HG03108 (cell line): ENCODE results near the gene ZNF184.

Source experiments
- ATAC-seq: cut with Tn5 transposase; IDR thresholded peaks from one replicate; pipeline ENCODE4 v1.9.1; 2021; ENCODE audit warnings: moderate library complexity; ENCODE audit not compliant: unreplicated experiment

The ZNF184 gene

DNA sequence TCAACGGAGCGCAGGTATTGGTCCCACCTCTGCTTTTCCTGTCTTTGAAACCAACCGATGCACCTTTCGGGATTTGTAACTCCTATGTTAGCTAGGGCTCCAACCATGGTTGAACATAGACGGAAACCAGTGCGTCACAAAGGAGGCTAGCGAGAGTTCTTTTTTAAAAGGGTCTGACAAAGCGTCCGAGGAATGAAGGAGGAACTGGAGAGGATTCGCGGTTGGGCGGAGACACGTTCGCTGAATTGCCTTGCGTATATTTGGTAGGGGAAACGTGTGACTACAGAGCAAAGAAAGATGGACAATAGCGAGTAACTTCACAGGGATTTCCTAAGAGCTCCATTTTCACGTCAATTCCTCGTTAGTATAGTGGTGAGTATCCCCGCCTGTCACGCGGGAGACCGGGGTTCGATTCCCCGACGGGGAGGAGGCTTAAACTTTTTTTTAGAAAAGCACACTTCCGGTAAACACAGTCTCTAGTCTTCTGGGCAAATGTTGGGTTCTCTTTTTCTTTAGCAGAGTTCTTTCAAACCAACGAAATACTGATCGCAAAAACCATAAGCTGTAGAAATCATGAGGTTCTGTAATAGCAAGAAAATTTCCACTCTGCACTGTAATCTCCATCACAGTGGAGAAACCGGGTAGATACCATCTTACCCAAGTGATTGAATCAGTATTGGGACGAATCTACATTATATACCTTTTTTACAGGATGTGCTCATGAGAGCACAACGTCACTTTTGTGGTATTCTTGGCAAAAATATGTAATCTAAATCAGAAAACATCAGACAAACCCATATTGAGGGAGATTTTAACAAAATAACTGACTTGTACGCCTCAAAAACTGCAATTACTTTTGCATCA is 6.6 kb upstream of the ZNF184 start:
- ATAC-seq: peak; percentile 48

DNA sequence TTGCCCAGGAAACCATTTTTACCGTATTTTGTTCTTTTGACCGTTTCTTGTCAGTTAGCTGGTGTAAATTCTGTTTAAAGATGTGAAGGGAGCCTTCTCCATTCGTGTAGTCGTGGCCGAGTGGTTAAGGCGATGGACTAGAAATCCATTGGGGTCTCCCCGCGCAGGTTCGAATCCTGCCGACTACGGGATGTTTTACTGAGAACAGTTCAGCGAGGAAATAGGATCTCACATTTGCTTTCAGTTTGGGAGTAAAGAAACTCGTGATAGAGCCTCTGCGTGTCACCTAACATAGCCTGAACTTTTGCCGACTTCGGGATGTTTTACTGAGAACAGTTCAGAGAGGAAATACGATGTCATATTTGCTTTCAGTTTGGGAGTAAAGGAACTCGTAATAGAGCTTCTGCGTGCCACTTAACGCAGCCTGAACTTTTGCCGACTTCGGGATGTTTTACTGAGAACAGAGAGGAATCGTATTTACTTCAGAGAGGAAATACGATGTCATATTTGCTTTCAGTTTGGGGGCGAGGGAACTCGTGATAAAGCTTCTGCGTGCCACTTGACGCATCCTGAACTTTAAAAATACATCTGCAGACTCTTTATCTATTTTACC is 5.9 kb upstream of the ZNF184 start:
- peak; percentile 48 for ATAC-seq

GRCh38 chr6:27478141-27478705 is 5.3 kb upstream of the ZNF184 start:
- ATAC-seq: peak; percentile 11

DNA sequence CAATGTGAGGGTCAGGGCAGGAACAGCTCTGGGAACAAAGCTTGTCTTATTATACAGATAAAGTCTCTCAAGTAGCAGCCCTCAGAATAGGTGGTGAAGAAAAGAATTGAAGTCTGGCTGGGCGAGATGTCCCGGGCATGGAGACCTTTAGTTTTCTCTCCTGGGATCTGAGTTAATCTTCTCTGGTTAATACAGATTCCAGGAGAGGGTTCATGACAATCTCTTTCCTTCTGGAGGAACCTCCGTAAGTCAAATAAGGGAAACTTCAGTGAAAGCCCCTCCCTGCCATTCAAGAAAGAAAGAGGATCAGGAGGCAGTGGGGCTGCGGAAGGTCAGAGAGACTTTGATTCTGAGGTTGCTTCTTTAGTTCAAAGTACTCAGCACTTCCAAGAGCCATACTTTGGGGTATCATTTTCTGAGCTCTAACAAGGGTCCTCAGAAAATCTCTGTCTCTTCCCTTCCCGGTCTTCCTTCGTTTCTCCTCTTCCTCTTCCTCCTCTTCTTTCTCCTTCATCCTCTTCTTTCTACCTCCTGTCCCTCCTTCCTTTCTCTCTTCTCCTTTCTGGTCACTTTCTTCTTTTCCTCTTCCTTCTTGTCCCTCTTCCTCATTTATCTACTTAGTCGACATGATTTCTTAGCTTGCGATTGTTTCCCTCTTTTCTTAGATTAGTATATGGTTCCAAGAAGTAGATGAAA is 4.6 kb upstream of the ZNF184 start:
- no peak for ATAC-seq

GRCh38 chr6:27476090-27476489 is 3.2 kb upstream of the ZNF184 start:
- no peak for ATAC-seq

DNA sequence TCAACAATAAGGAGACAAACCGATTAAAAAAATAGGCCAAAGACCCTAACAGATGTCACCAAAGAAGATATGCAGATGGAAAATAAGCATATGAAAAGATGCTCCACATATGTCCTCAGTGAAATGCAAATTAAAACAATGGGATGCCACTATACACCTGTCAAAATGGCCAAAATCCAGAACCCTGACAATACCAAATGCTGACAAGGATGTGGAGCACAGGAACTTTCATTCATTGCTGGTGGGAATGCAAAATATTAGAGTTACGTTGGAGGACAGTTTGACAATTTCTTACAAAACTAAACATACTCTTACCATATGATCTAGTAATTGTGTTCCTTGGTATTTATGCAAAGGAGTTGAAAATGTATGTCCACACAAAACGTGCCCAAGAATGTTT is 1.8 kb upstream of the ZNF184 start:
- ATAC-seq: no peak

DNA sequence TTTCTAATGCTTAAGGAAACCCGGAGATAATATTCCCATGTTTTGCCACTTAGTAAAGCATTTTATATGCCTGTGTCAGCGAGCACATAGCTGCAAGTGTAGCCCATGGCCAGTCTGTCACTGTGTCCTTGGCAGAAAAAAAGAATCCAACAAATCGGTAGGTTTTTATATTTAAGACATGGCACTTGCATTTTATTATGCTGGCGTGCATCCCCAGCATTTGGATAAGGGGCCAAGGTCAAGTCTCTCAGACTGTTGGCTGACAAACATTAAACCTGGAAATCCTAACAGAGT is 1.2 kb upstream of the ZNF184 start:
- no peak for ATAC-seq

DNA sequence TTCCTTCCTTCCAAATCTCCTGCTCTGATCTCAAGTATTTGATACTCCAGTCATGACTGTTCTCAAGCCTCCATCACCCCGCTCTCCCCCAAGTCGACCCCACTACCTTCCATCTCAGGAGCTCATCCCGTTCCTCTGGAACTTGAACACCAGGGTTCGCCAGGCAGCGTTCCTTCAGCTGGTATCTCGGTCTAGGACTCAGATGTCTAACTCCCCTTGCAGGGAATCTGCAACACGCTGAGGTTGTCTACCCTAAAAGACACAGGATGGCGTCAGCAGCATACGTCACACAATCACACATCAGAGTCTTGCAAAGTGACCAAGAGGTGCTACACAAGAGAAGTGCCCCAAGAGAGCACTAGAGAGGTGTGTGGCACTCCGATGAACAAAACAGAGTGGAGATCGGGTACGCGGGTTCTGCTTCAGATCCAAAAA is 706 bp downstream of the ZNF184 start:
- peak; percentile 33 for ATAC-seq

DNA sequence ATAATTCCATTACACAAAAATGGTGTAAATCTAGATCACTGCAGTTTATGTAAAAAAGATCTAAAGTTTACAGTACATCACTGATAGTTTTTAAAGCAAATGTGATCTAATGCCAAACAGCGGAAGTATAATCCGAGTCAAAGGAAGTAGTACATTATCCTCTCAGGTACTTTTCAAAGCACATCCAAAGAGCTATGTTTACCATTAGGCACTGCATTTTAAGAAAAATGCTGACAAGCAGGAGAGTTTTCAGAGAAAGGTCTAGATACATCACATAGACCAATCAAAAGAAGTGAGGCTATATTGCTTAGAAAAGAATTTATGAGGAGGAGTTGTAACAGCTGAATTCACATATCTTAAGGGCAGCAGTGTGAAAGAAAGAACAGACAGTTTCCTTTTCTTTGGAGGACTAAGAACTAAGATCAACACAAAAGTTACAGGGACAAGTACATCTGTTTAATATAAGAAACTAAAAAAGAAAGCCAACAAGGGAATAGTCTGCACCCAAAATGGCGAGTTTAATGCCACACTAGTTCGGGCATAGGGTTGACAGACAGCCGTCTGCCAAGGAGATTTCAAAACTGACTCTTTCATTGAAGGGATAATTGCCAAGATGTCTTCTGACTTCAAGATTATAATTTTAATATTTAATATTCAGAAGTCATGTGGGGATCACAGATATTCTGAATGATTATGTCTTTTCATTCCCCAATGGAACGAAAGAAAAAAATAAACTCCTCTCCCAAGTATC is 1.4 kb downstream of the ZNF184 start:
- ATAC-seq: no peak

- no peak for ATAC-seq
Observed at GRCh38 chr6:27470023-27470422, 2.9 kb downstream of the ZNF184 start.

DNA sequence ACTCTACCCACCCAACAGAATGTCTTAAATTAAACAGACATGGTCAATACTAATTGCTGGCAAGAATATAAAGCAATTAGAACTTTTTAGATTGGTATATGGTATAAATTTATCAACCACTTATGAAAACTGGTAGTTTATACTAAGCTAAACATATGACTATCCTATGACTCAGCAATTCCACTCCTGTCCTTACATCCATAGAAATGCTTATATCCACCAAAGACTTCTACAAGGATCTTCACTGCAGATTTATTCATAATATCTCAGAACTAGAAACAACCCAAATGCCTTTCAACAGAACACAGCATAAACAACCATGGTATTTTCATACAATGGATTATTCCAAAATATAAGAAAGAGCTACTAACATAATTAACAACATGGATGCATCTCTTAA is 4.6 kb downstream of the ZNF184 start:
- no peak for ATAC-seq

- no peak for ATAC-seq
Observed at GRCh38 chr6:27452496-27452897, 20.4 kb downstream of the ZNF184 start.

- no peak for ATAC-seq
Observed at GRCh38 chr6:27451660-27452390, 21.1 kb downstream of the ZNF184 start.

DNA sequence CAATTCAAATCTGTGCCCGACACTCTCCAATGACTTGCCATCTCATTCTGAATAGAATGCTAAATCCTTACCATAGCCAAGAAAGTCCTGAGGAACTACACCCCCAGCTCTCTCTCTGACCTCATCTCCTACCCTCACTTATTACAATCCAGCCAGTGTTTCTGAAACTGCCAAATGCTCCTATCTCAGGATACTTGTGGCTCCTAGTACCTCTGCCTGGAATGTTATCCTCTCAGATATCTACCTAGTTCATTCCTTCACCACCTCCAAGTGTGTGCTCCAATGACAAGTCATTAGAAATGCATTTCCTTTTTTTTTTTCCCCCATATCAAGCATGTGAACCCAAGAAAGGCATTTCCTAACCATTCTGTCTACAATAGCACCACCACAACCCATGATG is 24.4 kb downstream of the ZNF184 start:
- no peak for ATAC-seq

GRCh38 chr6:27442932-27443331 is 30.0 kb downstream of the ZNF184 start:
- ATAC-seq: no peak

DNA sequence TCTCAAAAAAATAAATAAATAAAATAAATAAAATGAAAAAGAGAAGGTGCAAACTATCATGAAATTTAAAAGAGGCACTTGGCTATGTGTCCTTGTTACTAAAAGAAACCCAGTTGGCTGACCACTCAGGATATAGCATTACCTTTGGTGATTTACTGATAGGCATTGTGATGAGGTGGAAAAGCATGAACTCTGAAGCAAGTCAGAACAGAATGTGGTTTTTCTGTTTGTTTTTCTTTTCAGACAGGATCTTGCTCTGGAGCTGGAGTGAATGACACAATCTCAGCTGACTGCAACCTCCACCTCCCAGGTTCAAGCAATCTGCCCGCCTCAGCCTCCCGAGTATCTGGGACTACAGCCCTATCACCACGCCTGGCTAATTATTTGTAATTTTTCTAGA is 31.9 kb downstream of the ZNF184 start:
- no peak for ATAC-seq

DNA sequence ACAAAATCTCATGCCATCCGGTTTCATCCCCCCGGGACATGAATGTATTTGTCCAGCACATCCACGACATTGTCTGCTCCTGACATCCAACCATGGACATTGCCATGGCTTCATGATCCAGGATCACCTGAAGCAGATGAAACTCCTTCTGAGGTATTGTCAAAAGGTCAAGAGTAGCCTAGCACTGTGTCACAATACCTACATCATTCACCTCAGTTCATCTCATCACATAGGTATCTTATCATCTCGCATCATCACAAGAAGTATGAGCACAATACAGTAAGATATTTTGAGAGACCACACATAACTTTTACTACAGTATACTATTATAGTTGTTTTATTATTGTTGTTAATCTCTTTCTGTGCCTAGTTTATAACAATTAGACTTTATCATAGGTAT is 33.5 kb downstream of the ZNF184 start:
- no peak for ATAC-seq

DNA sequence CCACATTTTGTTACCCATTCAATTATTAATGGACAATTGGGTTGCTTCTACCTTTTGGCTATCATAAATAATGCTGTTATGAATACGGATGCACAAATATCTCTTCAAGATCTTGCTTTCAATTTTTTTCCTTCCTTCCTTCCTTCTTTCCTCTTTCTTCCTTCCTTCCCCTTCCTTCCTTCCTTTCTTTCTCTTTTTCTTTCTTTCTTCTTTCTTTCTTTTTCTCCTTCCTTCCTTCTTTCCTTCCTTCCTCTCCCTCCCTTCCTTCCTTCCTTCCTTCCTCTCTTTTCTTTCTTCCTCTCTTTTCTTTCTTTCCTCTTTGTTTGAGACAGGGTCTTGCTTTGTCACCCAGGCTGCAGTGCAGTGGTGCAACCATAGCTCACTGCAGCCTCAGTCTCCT is 39.2 kb downstream of the ZNF184 start:
- no peak for ATAC-seq

DNA sequence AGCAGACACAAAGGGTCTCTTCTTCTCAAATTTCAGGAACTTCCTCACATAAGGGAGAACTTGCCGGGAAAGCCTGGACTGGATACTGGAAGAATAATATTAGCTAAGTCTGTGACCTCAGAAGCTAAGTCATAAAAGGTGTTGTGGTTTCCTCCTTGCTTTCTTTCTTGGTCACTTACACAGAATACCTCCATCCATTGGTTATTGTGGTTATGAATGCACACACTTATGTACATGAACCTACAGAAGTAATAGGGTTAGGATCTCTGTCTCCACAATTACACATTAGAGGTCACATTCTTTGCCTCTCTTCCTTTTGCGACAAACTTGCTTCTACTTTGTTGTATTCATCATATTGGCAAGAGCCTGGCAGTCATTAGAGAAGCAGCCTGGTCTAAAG is 43.9 kb downstream of the ZNF184 start:
- no peak for ATAC-seq

DNA sequence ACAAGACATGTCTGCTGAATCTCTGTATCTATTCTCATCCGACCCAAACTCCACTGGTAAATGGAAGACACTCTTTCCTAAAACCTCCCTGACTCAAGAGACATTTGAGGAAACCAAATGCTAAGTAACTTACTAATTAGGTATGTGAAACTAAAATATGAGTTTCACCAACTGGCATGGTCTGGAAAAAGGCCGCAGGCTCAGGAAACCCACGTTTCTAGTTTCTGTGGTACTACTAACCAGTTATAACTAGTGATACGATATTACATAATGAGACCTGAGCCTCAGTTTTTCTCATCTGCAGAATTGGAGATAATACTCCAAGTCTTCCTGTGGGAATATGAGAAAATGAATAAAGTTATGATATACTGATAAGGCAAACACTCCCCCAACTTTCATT is 44.4 kb downstream of the ZNF184 start:
- ATAC-seq: no peak
